ENCODE measurements around the gene EMX1. TPM values are rescaled to one million over a fixed set of nuclear protein-coding genes. Genes with fewer than 3 reads are reported as not detected.
A peak's percentile ranks its signal among the peaks of the same experiment; 100 is the strongest.

EMX1 gene
- total and polyA plus RNA-seq, 2 of the 13 experiments (the other 11 are each of a cell fraction or from before 2014, with no cell fraction given), result 0.62 to 4.9 TPM

DNA sequence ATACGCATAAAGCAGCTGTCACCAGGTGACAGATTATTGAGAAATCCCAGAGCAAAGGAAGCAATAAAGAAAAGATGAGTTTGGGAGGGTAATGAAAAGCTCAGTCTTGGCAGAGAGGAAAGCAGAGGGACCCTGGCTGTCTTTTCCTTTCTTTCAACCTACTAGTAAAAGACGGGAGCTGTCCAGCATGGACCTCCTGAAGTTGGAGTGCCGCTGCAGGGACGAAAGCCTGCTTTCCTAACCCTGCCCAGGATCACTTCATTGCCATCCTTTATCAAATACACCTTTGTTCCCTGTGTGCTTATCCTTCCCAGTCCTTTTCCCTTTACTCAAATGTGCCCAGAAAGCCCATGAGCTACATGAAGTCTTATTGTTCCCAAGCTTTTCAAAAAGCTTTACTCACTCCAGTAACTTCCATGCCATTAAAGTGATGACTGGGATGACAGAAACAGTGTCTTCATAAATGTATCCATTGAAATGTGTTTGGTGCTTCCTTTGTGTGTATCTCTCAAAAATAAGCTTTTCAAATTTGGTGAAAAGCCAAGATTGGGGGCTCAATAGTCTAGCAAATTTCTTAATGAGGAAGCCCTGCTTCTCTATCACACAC, 33.9 kb upstream of the EMX1 start (continued):
- peak; percentile 66 for TF ChIP-seq THAP11 (CRISPR knock-in tag; IDR thresholded peaks at IDR 0.05)
- TF ChIP-seq PRDM10 (CRISPR knock-in tag; IDR thresholded peaks at IDR 0.05; ENCODE audit: low read depth), result no peak
- TF ChIP-seq TFE3 (CRISPR knock-in tag; IDR thresholded peaks at IDR 0.05), result peak; percentile 57; the same call in 1 of the 2 replicates
- TF ChIP-seq, protein P1, sequence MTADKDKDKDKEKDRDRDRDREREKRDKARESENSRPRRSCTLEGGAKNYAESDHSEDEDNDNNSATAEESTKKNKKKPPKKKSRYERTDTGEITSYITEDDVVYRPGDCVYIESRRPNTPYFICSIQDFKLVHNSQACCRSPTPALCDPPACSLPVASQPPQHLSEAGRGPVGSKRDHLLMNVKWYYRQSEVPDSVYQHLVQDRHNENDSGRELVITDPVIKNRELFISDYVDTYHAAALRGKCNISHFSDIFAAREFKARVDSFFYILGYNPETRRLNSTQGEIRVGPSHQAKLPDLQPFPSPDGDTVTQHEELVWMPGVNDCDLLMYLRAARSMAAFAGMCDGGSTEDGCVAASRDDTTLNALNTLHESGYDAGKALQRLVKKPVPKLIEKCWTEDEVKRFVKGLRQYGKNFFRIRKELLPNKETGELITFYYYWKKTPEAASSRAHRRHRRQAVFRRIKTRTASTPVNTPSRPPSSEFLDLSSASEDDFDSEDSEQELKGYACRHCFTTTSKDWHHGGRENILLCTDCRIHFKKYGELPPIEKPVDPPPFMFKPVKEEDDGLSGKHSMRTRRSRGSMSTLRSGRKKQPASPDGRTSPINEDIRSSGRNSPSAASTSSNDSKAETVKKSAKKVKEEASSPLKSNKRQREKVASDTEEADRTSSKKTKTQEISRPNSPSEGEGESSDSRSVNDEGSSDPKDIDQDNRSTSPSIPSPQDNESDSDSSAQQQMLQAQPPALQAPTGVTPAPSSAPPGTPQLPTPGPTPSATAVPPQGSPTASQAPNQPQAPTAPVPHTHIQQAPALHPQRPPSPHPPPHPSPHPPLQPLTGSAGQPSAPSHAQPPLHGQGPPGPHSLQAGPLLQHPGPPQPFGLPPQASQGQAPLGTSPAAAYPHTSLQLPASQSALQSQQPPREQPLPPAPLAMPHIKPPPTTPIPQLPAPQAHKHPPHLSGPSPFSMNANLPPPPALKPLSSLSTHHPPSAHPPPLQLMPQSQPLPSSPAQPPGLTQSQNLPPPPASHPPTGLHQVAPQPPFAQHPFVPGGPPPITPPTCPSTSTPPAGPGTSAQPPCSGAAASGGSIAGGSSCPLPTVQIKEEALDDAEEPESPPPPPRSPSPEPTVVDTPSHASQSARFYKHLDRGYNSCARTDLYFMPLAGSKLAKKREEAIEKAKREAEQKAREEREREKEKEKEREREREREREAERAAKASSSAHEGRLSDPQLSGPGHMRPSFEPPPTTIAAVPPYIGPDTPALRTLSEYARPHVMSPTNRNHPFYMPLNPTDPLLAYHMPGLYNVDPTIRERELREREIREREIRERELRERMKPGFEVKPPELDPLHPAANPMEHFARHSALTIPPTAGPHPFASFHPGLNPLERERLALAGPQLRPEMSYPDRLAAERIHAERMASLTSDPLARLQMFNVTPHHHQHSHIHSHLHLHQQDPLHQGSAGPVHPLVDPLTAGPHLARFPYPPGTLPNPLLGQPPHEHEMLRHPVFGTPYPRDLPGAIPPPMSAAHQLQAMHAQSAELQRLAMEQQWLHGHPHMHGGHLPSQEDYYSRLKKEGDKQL (CRISPR knock-in tag; IDR thresholded peaks at IDR 0.05; ENCODE audit: low read depth), result no peak
- no peak for TF ChIP-seq CBX2 (IDR thresholded peaks at IDR 0.05; ENCODE audit: low read depth, low read length)
- no peak for TF ChIP-seq CBX2 (CRISPR knock-in tag; IDR thresholded peaks at IDR 0.05; ENCODE audit: low read depth)
- no peak for TF ChIP-seq ZNF672 (CRISPR knock-in tag; IDR thresholded peaks at IDR 0.05)
- TF ChIP-seq ZBTB7B (CRISPR knock-in tag; IDR thresholded peaks at IDR 0.05), result 0 out of 2 replicates have a peak, but pooled peaks have one; percentile 23
- TF ChIP-seq ZNF557 (CRISPR knock-in tag; IDR thresholded peaks at IDR 0.05), result peak; percentile 68; the same call in 1 of the 2 replicates
- TF ChIP-seq ZNF589 (CRISPR knock-in tag; conservative IDR thresholded peaks at IDR 0.05), result no peak

Data from HepG2 (cell line).